ENCODE results near the gene BTG4. TPM values are rescaled to one million over a fixed set of nuclear protein-coding genes. Genes with fewer than 3 reads are reported as not detected.

The BTG4 gene
- total and polyA plus RNA-seq, 9 of the 15 experiments (the other 6 are each of a cell fraction or from before 2014, with no cell fraction given), result not detected

- H3K9ac ChIP-seq (ENCODE audit: insufficient read depth in 1 of 2, low read depth in 2 of 2, low read length in 2 of 2), result no peak overlapping the region
- in situ Hi-C loops (cut with MboI), result no loop called here
- ChIA-PET CTCF (ENCODE audit: low intra/inter-chr PET ratio) (no interaction called here), POLR2A (interaction anchor here (0.6 kb wide), 1 partner anchor 18 kb away, joined by 3 read pairs; no protein-coding TSS in a partner anchor)
- ATAC-seq (no peak), FAIRE-seq (no peak), DNase-seq (ENCODE audit: extremely low read depth in 1 of 4, low spot score in 3 of 4) (no peak)
- TF ChIP-seq EP300 (IDR thresholded peaks at IDR 0.05; ENCODE audit: low read length) (no peak), ZFP36 (IDR thresholded peaks at IDR 0.05; ENCODE audit: low read depth, low read length, partially characterized antibody) (no peak), ZNF12 (CRISPR knock-in tag; IDR thresholded peaks at IDR 0.05) (no peak), CEBPG (CRISPR knock-in tag; IDR thresholded peaks at IDR 0.05) (no peak), CEBPG (tag; conservative IDR thresholded peaks at IDR 0.05 in 1 of 2, IDR thresholded peaks at IDR 0.05 in 1 of 2) (no peak)
- H3K9me3 ChIP-seq (replicated peaks; ENCODE audit: control insufficient read depth, insufficient read depth, low read depth, low read length), result no peaks in the 10 kb centered on the region
- H4K20me1 ChIP-seq (replicated peaks; ENCODE audit: control insufficient read depth, insufficient read depth, low read length), result no peaks in the 10 kb centered on the region
- H2AFZ ChIP-seq (ENCODE audit: low read depth, low read length), result no peak overlapping the region
- no TSS peak for BruUV-seq (replicated peaks)
- intact Hi-C loops (cut with micrococcal nuclease), result no loop called here
- H3K27me3 ChIP-seq (ENCODE audit: control insufficient read depth in 2 of 2, insufficient read depth in 2 of 2, low read length in 2 of 2), result no peaks in the 10 kb centered on the region
- WGBS (ENCODE audit: insufficient coverage, low coverage, missing lambda C conversion rate), result 0% methylated on average over 1 of the region's 1 CpG
- no peak overlapping the region for H3K27ac ChIP-seq (ENCODE audit: extremely low read depth, low read depth, low read length)
- no peaks in the 10 kb centered on the region for H3K9me1 ChIP-seq (ENCODE audit: control insufficient read depth, insufficient read depth, low read length)
- H3K4me2 ChIP-seq (ENCODE audit: insufficient read depth, low read length), result no peak overlapping the region
- no peaks in the 10 kb centered on the region for H3K36me3 ChIP-seq (ENCODE audit: control insufficient read depth, insufficient read depth, low read length)
- no peaks in the 10 kb centered on the region for H3K79me2 ChIP-seq (ENCODE audit: control insufficient read depth, insufficient read depth, low read length)
- no peaks in the 10 kb centered on the region for H3K4me1 ChIP-seq (replicated peaks in 1 of 2; ENCODE audit: control insufficient read depth in 2 of 2, insufficient read depth in 2 of 2, low read length in 2 of 2)
- H3K4me3 ChIP-seq, result no peak overlapping the region
Measured at GRCh38 chr11:111479666-111480065, 32.5 kb downstream of the BTG4 start.

- intact Hi-C loops (cut with micrococcal nuclease) (no loop called here), in situ Hi-C loops (cut with MboI) (no loop called here)
- Histone ChIP-seq H4K20me1 (replicated peaks; ENCODE audit: control insufficient read depth, insufficient read depth, low read length) (no peaks in the 10 kb centered on the region), H3K9me3 (replicated peaks; ENCODE audit: control insufficient read depth, insufficient read depth, low read depth, low read length) (no peaks in the 10 kb centered on the region), H2AFZ (ENCODE audit: low read depth, low read length) (no peak overlapping the region), H3K79me2 (ENCODE audit: control insufficient read depth, insufficient read depth, low read length) (no peaks in the 10 kb centered on the region), H3K27ac (ENCODE audit: extremely low read depth, low read depth, low read length) (no peak overlapping the region), H3K4me3 (no peak overlapping the region), H3K36me3 (ENCODE audit: control insufficient read depth, insufficient read depth, low read length) (no peaks in the 10 kb centered on the region), H3K27me3 (ENCODE audit: control insufficient read depth in 2 of 2, insufficient read depth in 2 of 2, low read length in 2 of 2) (no peaks in the 10 kb centered on the region), H3K9me1 (ENCODE audit: control insufficient read depth, insufficient read depth, low read length) (no peaks in the 10 kb centered on the region), H3K4me2 (ENCODE audit: insufficient read depth, low read length) (no peak overlapping the region), H3K4me1 (replicated peaks in 1 of 2; ENCODE audit: control insufficient read depth in 2 of 2, insufficient read depth in 2 of 2, low read length in 2 of 2) (no peaks in the 10 kb centered on the region), H3K9ac (ENCODE audit: insufficient read depth in 1 of 2, low read depth in 2 of 2, low read length in 2 of 2) (no peak overlapping the region)
- ATAC-seq, result no peak
- WGBS (ENCODE audit: insufficient coverage, low coverage, missing lambda C conversion rate), result 3% methylated on average over 2 of the region's 2 CpGs
- DNase-seq (ENCODE audit: extremely low read depth in 1 of 4, low spot score in 3 of 4), result no peak
- FAIRE-seq, result no peak
- BruUV-seq (replicated peaks), result no TSS peak
- ChIA-PET POLR2A (no interaction called here), CTCF (ENCODE audit: low intra/inter-chr PET ratio) (no interaction called here)
- no peak for TF ChIP-seq KLF16 (IDR thresholded peaks at IDR 0.05)
- TF ChIP-seq ZNF609 (CRISPR knock-in tag; IDR thresholded peaks at IDR 0.05; ENCODE audit: borderline replicate concordance), result no peak
- TF ChIP-seq ZNF239 (CRISPR knock-in tag; IDR thresholded peaks at IDR 0.05), result no peak
- TF ChIP-seq RBFOX2 (IDR thresholded peaks at IDR 0.05; ENCODE audit: low read depth, low read length), result no peak
Measured at GRCh38 chr11:111477898-111478297, 34.3 kb downstream of the BTG4 start.

Data from K562 (cell line).